AG09319 (cell line): Measurements from ENCODE around the gene ANKLE1.
A peak's percentile ranks its signal among the peaks of the same experiment; 100 is the strongest.

Experiments used
- DNase-seq: peaks from one replicate; pipeline ENCODE4 v3.0.0-alpha.2; 2010; ENCODE audit warnings: low read depth; ENCODE audit errors: extremely low read depth
- CTCF ChIP-seq: IDR thresholded peaks from 2 replicates; pipeline ENCODE4 v1.5.1; 2011; ENCODE audit warnings: low read depth, mild to moderate bottlenecking, inconsistent platforms, low read length, moderate library complexity

The ANKLE1 gene

GRCh38 chr19:17279436-17279835 is 2.3 kb upstream of the ANKLE1 start:
- no peak for TF ChIP-seq CTCF
- no peak for DNase-seq

- peak; percentile 81 for TF ChIP-seq CTCF
- no peak for DNase-seq
These were observed 906 bp downstream of the ANKLE1 start for GRCh38 chr19:17282488-17283125.

- TF ChIP-seq CTCF: no peak
- DNase-seq: no peak
These were observed 1.8 kb downstream of the ANKLE1 start for GRCh38 chr19:17283504-17283996.

GRCh38 chr19:17285415-17286135 is 3.9 kb downstream of the ANKLE1 start:
- no peak for TF ChIP-seq CTCF
- DNase-seq: no peak

GRCh38 chr19:17286263-17286662 is 4.6 kb downstream of the ANKLE1 start:
- no peak for TF ChIP-seq CTCF
- DNase-seq: no peak

GRCh38 chr19:17286752-17287151 is 5.1 kb downstream of the ANKLE1 start:
- no peak for DNase-seq
- TF ChIP-seq CTCF: no peak

GRCh38 chr19:17289489-17289888 is 7.8 kb downstream of the ANKLE1 start:
- peak; percentile 62 for DNase-seq
- no peak for TF ChIP-seq CTCF
